Measurements from ENCODE around the gene MYF5. TPM values are rescaled to one million over a fixed set of nuclear protein-coding genes. Genes with fewer than 3 reads are reported as not detected.

Gene MYF5
- total and polyA plus RNA-seq, 8 donors: not detected

- no peaks in the 10 kb centered on the region for H3K9me3 ChIP-seq
- intact Hi-C loops (cut with DNase I): no loop called here
- H3K27ac ChIP-seq: no peak overlapping the region
- TF ChIP-seq CTCF (IDR thresholded peaks at IDR 0.05): no peak
- no peak overlapping the region for H3K4me3 ChIP-seq
- no peaks in the 10 kb centered on the region for H3K36me3 ChIP-seq
- DNase-seq (peak in 1 of 4 donors; percentile 60), ATAC-seq (no peak)
- no peaks in the 10 kb centered on the region for H3K4me1 ChIP-seq
- peaks cover 11 to 53% of the 10 kb centered on the region in 2 donors for H3K27me3 ChIP-seq
Measured at GRCh38 chr12:80707830-80708258, 8.9 kb upstream of the MYF5 start.

DNA sequence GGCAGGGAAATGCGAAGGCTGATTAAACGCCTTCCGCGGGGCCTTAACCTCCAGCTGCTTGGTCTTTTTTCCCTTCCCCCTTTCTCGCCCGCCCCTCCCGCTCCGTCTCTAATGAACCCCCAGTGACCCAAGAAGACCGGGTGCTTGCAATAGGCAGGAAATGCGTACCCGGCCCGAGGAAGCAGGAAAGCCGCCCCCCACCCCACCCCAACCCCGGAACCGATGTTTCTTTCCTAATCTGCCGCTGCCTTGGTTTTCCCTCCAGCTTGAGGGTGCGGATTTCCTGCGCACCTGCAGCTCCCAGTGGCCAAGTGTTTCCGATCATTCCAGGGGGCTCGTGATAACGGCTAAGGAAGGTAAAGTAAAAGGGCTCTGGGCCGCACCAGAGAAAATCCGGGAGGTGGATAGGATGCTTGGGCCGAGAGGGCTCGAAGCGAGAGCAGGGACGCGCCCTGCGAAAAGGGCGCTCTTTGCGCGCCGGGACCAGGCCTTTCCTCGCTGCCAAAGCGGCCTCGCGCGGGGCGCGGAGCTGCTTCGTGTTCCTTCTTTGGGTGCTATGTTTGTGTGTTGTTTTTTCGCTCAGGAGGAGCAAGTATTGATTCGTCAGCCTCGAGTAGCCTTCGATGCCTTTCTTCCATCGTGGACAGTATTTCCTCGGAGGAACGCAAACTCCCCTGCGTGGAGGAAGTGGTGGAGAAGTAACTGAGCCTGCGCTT is 8.3 kb upstream of the MYF5 start:
- Histone ChIP-seq H3K36me3 (no peaks in the 10 kb centered on the region), H3K9me3 (no peaks in the 10 kb centered on the region), H3K4me3 (no peak overlapping the region), H3K27me3 (peaks cover 11 to 59% of the 10 kb centered on the region in 2 donors), H3K4me1 (no peaks in the 10 kb centered on the region), H3K27ac (no peak overlapping the region)
- no peak for TF ChIP-seq CTCF (IDR thresholded peaks at IDR 0.05)
- intact Hi-C loops (cut with DNase I): no loop called here
- DNase-seq (peak in 1 of 4 donors; percentile 74), ATAC-seq (no peak)

GRCh38 chr12:80708975-80709328 is 7.8 kb upstream of the MYF5 start:
- no peak overlapping the region for H3K4me3 ChIP-seq
- no peak overlapping the region for H3K27ac ChIP-seq
- no peaks in the 10 kb centered on the region for H3K36me3 ChIP-seq
- no peak for TF ChIP-seq CTCF (IDR thresholded peaks at IDR 0.05)
- no peak for DNase-seq
- no peaks in the 10 kb centered on the region for H3K4me1 ChIP-seq
- H3K9me3 ChIP-seq: no peaks in the 10 kb centered on the region
- intact Hi-C loops (cut with DNase I): no loop called here
- ATAC-seq: no peak
- peaks cover 11 to 64% of the 10 kb centered on the region in 2 donors for H3K27me3 ChIP-seq

- intact Hi-C loops (cut with DNase I): no loop called here
- TF ChIP-seq CTCF (IDR thresholded peaks at IDR 0.05): no peak
- Histone ChIP-seq H3K27me3 (peaks cover 11 to 76% of the 10 kb centered on the region in 2 donors), H3K4me3 (no peak overlapping the region), H3K36me3 (no peaks in the 10 kb centered on the region), H3K4me1 (no peaks in the 10 kb centered on the region), H3K9me3 (no peaks in the 10 kb centered on the region), H3K27ac (no peak overlapping the region)
- DNase-seq (no peak), ATAC-seq (no peak)
Measured at GRCh38 chr12:80709811-80710726, 6.6 kb upstream of the MYF5 start.
